Esophagus squamous epithelium (tissue), 4 donors: ENCODE results near the gene MARCHF10.

ENCODE experiments used
- CTCF ChIP-seq, 6 experiments: fragments of 450-650 bp in 4 of 6; fragments of 200-600 bp in 2 of 6; sonication (generic) in 2 of 6; IDR thresholded peaks; one replicate each; pipeline ENCODE4 v1.5.1; 2016 to 2019; ENCODE audit warnings: antibody characterized with exemption in 6 of 6, mild to moderate bottlenecking in 4 of 6, moderate library complexity in 4 of 6
- POLR2A ChIP-seq, 4 donors: fragments of 450-650 bp; IDR thresholded peaks; one replicate each; pipeline ENCODE4 v1.6.1; 2017; ENCODE audit warnings: antibody characterized with exemption in 4 of 4, mild to moderate bottlenecking in 4 of 4, moderate library complexity in 3 of 4

GRCh38 chr17:62807812-62808575 lies at the start of gene MARCHF10:
- TF ChIP-seq POLR2A (IDR thresholded peaks at IDR 0.05) (no peak), CTCF (IDR thresholded peaks at IDR 0.05) (no peak)
